Thymus (tissue), 11 donors: Measurements from ENCODE around the gene NXPE4. TPM values are rescaled to one million over a fixed set of nuclear protein-coding genes. Genes with fewer than 3 reads are reported as not detected.
"Not testable (repeated sequence)": the region's sequence is repeated elsewhere in the genome, so short reads cannot be mapped to it uniquely, and the experiment has no call there.

Experiments
- DNase-seq, 9 donors: peaks; one replicate each; pipeline ENCODE4 v3.0.0-alpha.2; 2013; ENCODE audit warnings: low spot score in 9 of 9, low read depth in 6 of 9, missing footprints in 1 of 9
- H3K27ac ChIP-seq, 2 donors: one replicate each; pipeline ENCODE4 v1.5.1; 2013; ENCODE audit warnings: control low read depth in 1 of 2, low read depth in 1 of 2, low read length in 1 of 2, mild to moderate bottlenecking in 1 of 2, moderate library complexity in 1 of 2
- H3K27me3 ChIP-seq, 2 donors: one replicate each; pipeline ENCODE4 v1.5.1; 2013; ENCODE audit warnings: low read length in 1 of 2; ENCODE audit not compliant: control insufficient read depth in 2 of 2, insufficient read depth in 1 of 2
- H3K36me3 ChIP-seq, 2 donors: one replicate each; pipeline ENCODE4 v1.5.1; 2013; ENCODE audit warnings: low read length in 1 of 2, mild to moderate bottlenecking in 1 of 2, moderate library complexity in 1 of 2; ENCODE audit not compliant: control insufficient read depth in 2 of 2, insufficient read depth in 2 of 2
- H3K4me1 ChIP-seq, 2 donors: one replicate each; pipeline ENCODE4 v1.5.1; 2013; ENCODE audit warnings: low read length in 2 of 2; ENCODE audit not compliant: control insufficient read depth in 2 of 2, insufficient read depth in 2 of 2
- H3K4me3 ChIP-seq, 2 donors: one replicate each; pipeline ENCODE4 v1.5.1; 2013; ENCODE audit warnings: low read length in 2 of 2, control low read depth in 1 of 2, mild to moderate bottlenecking in 1 of 2
- H3K9me3 ChIP-seq, 2 donors: one replicate each; pipeline ENCODE4 v1.5.1; 2013; ENCODE audit warnings: low read length in 1 of 2, mild to moderate bottlenecking in 1 of 2; ENCODE audit not compliant: control insufficient read depth in 2 of 2, insufficient read depth in 1 of 2
- WGBS: extraction: QIAGEN DNeasy Blood & Tissue Kit; methylation state at CpG from one replicate; pipeline ENCODE4 v1.1.7; 2013; 5-methylcytosine and 5-hydroxymethylcytosine counted together
- polyA plus RNA-seq: library from polyadenylated mRNA; stranded (reverse); fragments of 200-250 nt; gene quantifications from one replicate; pipeline ENCODE4 v1.2.3, GENCODE V29; 2013
- total RNA-seq: library from RNA; stranded (reverse); fragments of 120-200 nt; gene quantifications from one replicate; pipeline ENCODE4 v1.2.4, GENCODE V29; 2013
- donor health status: healthy.

The NXPE4 gene
- total and polyA plus RNA-seq, 2 donors, result 0.02 TPM; not detected in 1

DNA sequence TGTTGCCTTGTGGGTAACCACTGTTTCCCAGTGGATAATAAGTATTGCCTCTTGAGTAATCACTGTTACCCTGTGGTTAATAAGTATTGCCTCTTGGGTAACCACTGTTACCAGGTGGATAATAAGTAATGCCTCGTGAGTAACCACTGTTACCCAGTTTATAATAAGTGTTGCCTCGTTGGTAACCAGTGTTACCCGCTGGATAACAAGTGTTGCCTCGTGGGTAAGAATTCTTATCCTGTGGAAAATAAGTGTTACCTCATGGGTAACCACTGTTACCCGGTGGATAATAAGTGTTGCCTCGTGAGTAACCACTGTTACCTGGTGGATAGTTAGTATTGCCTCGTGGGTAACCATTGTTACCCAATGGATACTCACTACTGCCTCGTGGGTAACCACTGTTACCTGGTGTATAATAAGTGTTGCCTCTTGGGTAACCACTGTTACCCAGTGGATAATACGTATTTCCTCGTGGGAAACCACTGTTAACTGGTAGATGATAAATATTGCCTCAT, 24.1 kb upstream of the NXPE4 start:
- Histone ChIP-seq H3K4me3 (no peak overlapping the region), H3K36me3 (no peaks in the 10 kb centered on the region), H3K27ac (no peak overlapping the region), H3K4me1 (no peaks in the 10 kb centered on the region), H3K9me3 (peaks cover 2 to 3% of the 10 kb centered on the region in 2 donors), H3K27me3 (no peaks in the 10 kb centered on the region)
- WGBS, result 84% methylated on average over 10 of the region's 10 CpGs
- no peak for DNase-seq

GRCh38 chr11:114618139-114618538, 22.6 kb upstream of the NXPE4 start:
- H3K27me3 ChIP-seq, result no peaks in the 10 kb centered on the region
- DNase-seq, result no peak
- peaks cover 2 to 3% of the 10 kb centered on the region in 2 donors for H3K9me3 ChIP-seq
- no peak overlapping the region for H3K4me3 ChIP-seq
- H3K36me3 ChIP-seq, result no peaks in the 10 kb centered on the region
- H3K4me1 ChIP-seq, result no peaks in the 10 kb centered on the region
- no peak overlapping the region for H3K27ac ChIP-seq
- 96% methylated on average over 5 of the region's 5 CpGs for WGBS

DNA sequence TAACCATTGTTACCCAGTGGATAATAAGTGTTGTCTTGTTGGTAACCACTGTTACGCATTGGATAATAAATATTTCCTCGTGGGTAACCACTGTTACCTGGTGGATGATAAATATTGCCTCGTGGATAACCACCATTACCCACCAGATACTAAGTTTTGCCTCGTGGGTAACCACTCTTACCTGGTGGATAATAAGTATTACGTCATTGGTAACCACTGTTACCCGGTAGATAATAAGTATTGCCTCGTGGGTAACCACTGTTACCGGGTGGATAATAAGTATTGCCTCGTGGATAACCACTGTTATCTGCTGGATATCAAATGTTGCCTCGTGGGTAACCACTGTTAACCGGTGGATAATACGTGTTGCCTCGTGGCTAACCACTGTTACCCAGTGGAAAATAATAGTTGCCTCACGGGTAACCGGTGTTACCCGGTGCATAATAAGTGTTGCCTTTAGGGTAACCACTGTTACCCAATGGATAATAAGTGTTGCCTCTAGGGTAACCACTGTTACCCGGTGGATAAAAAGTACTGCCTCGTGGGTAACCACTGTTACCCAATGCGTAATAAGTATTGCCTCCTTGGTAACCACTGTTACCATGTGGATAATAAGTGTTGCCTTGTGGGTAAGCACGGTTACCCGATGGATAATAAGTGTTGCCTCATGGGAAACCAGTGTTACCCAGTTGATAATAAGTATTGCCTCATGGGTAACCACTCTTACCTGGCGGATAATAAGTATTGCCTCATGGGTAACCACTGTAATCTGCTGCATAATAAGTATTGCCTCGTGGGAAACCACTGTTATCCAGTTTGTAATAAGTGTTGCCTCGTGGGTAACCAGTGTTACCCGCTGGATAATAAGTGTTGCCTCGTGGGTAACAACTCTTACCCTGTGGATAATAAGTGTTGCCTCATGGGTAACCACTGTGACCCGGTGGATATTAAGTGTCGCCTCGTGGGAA, 21.9 kb upstream of the NXPE4 start:
- Histone ChIP-seq H3K4me3 (no peak overlapping the region), H3K27ac (no peak overlapping the region), H3K36me3 (no peaks in the 10 kb centered on the region), H3K9me3 (peaks cover 0 to 2% of the 10 kb centered on the region in 2 donors), H3K27me3 (no peaks in the 10 kb centered on the region), H3K4me1 (no peaks in the 10 kb centered on the region)
- WGBS, result 96% methylated on average over 29 of the region's 29 CpGs
- no peak for DNase-seq

DNA sequence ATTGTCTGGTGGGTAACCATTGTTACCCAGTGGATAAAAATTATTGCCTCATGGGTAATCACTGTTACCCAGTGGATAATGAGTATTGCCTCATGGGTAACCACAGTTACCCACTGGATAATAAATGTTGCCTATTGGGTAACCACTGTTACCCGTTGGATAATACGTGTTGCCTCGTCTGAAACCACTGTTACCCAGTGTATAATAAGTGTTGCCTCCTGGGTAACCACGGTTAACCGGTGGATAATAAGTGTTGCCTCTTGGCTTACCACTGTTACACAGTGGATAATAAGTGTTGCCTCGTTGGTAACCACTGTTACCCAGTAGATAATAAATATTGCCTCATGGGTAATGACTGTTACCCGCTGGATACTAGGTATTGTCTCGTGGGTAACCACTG, 20.9 kb upstream of the NXPE4 start:
- WGBS, result 94% methylated on average over 8 of the region's 8 CpGs
- DNase-seq, result no peak
- no peaks in the 10 kb centered on the region for H3K27me3 ChIP-seq
- no peak overlapping the region for H3K4me3 ChIP-seq
- H3K4me1 ChIP-seq, result no peaks in the 10 kb centered on the region
- no peak overlapping the region for H3K27ac ChIP-seq
- H3K9me3 ChIP-seq, result peaks cover 0 to 2% of the 10 kb centered on the region in 2 donors
- no peaks in the 10 kb centered on the region for H3K36me3 ChIP-seq

- no peak overlapping the region for H3K27ac ChIP-seq
- no peaks in the 10 kb centered on the region for H3K4me1 ChIP-seq
- no peaks in the 10 kb centered on the region for H3K27me3 ChIP-seq
- no peaks in the 10 kb centered on the region for H3K36me3 ChIP-seq
- H3K9me3 ChIP-seq, result peaks cover 0 to 2% of the 10 kb centered on the region in 2 donors
- 93% methylated on average over 17 of the region's 17 CpGs for WGBS
- no peak for DNase-seq
- no peak overlapping the region for H3K4me3 ChIP-seq
These were observed 20.1 kb upstream of the NXPE4 start for GRCh38 chr11:114615448-114616361.

DNA sequence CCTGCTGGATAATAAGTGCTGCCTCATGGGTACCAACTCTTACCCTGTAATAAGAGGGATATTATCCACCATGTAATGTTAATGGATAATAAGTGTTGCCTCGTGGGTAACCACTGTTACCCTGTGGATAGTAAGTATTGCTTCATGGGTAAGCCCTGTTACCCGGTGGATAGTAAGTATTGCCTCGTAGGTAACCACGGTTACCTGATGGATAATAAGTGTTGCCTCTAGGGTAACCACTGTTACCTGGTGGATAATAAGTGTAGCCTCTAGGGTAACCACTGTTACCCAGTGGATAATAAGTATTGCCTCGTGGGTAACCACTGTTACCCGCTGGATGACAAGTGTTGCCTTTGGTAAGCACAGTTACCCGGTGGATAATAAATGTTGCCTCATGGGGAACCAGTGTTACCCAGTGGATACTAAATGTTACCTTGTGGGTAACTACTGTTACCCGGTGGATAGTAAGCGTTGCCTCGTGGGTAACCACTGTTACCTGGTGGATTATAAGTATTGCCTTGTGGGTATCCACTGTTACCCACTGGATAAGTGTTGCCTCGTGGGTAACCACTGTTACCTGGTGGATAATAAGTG, 18.6 kb upstream of the NXPE4 start:
- no peaks in the 10 kb centered on the region for H3K36me3 ChIP-seq
- no peak overlapping the region for H3K27ac ChIP-seq
- no peaks in the 10 kb centered on the region for H3K4me1 ChIP-seq
- H3K27me3 ChIP-seq, result no peaks in the 10 kb centered on the region
- peaks cover 0 to 2% of the 10 kb centered on the region in 2 donors for H3K9me3 ChIP-seq
- no peak for DNase-seq
- H3K4me3 ChIP-seq, result no peak overlapping the region
- 97% methylated on average over 11 of the region's 11 CpGs for WGBS

DNA sequence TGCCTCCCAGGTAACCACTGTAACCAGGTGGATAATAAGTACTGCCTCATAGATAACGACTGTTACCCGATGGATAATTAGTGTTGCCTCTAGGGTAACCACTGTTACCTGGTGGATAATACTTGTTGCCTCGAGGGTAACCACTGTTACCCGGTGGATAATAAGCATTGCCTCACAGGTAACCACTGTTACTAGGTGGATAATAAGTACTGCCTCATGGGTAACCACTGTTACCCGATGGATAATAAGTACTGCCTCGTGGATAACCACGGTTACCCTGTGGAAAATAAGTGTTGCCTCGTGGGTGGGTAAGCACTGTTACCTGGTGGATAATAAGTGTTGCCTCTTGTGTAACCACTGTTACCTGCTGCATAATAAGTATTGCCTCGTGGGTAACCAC, 17.5 kb upstream of the NXPE4 start:
- H3K36me3 ChIP-seq, DNase-seq, H3K9me3 ChIP-seq, H3K27ac ChIP-seq, H3K4me3 ChIP-seq, H3K4me1 ChIP-seq, H3K27me3 ChIP-seq: not testable (repeated sequence)
- WGBS, result 93% methylated on average over 9 of the region's 9 CpGs

- Histone ChIP-seq H3K4me1 (no peaks in the 10 kb centered on the region), H3K4me3 (no peak overlapping the region), H3K9me3 (peaks cover 0 to 3% of the 10 kb centered on the region in 2 donors), H3K27me3 (no peaks in the 10 kb centered on the region), H3K27ac (no peak overlapping the region), H3K36me3 (no peaks in the 10 kb centered on the region)
- no peak for DNase-seq
- 94% methylated on average over 9 of the region's 9 CpGs for WGBS
These were observed 17.1 kb upstream of the NXPE4 start for GRCh38 chr11:114612686-114613085.
